ENCODE data around the gene TMPRSS2. TPM values are rescaled to one million over a fixed set of nuclear protein-coding genes. Genes with fewer than 3 reads are reported as not detected.

The TMPRSS2 gene
- total RNA-seq, 1 donor from 2014 or later = 0.99 TPM

- no peaks in the 10 kb centered on the region for H3K9me3 ChIP-seq (ENCODE audit: low read depth)
- no peaks in the 10 kb centered on the region for H3K4me1 Mint-ChIP-seq
- no peaks in the 10 kb centered on the region for H3K27me3 ChIP-seq
- no peaks in the 10 kb centered on the region for H3K36me3 ChIP-seq
- TF ChIP-seq EZH2phosphoT487 (IDR thresholded peaks at IDR 0.05) = no peak
- no peak for TF ChIP-seq EZH2 (IDR thresholded peaks at IDR 0.05)
- TF ChIP-seq CTCF (IDR thresholded peaks at IDR 0.05) = no peak
- H3K4me1 ChIP-seq = no peaks in the 10 kb centered on the region
- DNase-seq (ENCODE audit: low spot score) = no peak
- no peak overlapping the region for H3K27ac ChIP-seq
- no peaks in the 10 kb centered on the region for H3K9me3 Mint-ChIP-seq
- H3K4me2 ChIP-seq = no peak overlapping the region
- H3F3A ChIP-seq (ENCODE audit: low read depth) = no peaks in the 10 kb centered on the region
- H3K4me3 ChIP-seq = no peak overlapping the region
- no peak overlapping the region for H3K4me3 Mint-ChIP-seq
- no peak overlapping the region for H3K27ac Mint-ChIP-seq
- H4K20me1 ChIP-seq (ENCODE audit: low read depth) = no peaks in the 10 kb centered on the region
- H3K27me3 Mint-ChIP-seq (ENCODE audit: insufficient read depth, low read depth) = peaks cover 3% of the 10 kb centered on the region
- H3K36me3 Mint-ChIP-seq = no peaks in the 10 kb centered on the region
- no peak overlapping the region for H2AFZ ChIP-seq (replicated peaks)
- H3K9ac ChIP-seq = no peak overlapping the region
- no peaks in the 10 kb centered on the region for H3K79me2 ChIP-seq (ENCODE audit: low read depth)
Measured at GRCh38 chr21:41523175-41523574, 15.2 kb upstream of the TMPRSS2 start.

DNA sequence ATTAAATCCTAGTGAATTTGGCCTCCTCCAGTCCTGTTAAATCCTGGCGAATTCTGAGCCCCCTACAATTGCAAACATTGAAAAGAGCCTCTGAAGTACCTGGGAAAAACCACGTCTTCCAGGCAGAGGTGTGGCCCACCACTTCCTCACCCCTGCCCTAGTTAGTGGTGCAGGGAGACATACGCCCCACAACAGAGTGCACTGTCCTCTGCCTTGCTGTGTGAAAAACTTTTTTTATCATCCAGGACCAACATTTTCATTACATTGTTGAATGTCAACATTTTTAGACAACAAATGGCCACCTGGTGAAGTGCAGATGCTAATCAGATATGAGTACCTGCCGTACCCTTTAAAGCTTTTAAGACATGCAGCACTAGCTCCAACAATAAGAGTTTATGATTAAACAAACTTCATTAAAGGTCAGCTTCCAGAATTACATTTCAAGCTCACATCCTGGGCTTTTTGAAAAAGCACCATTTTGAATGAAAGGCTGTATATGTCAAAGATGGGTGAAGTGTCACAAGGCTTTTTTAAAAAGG lies 13.6 kb upstream of the TMPRSS2 start:
- Histone ChIP-seq H3K9me3 (ENCODE audit: low read depth) (no peaks in the 10 kb centered on the region), H2AFZ (replicated peaks) (no peak overlapping the region), H3K79me2 (ENCODE audit: low read depth) (no peaks in the 10 kb centered on the region), H3K4me2 (no peak overlapping the region), H4K20me1 (ENCODE audit: low read depth) (no peaks in the 10 kb centered on the region), H3K4me3 (no peak overlapping the region), H3F3A (ENCODE audit: low read depth) (no peaks in the 10 kb centered on the region), H3K36me3 (no peaks in the 10 kb centered on the region), H3K4me1 (no peaks in the 10 kb centered on the region), H3K9ac (no peak overlapping the region), H3K27ac (no peak overlapping the region), H3K27me3 (no peaks in the 10 kb centered on the region)
- peaks cover 2% of the 10 kb centered on the region for H3K9me3 Mint-ChIP-seq
- H3K27me3 Mint-ChIP-seq (ENCODE audit: insufficient read depth, low read depth) = no peaks in the 10 kb centered on the region
- TF ChIP-seq CTCF (IDR thresholded peaks at IDR 0.05) = no peak
- TF ChIP-seq EZH2 (IDR thresholded peaks at IDR 0.05) = no peak
- no peak for TF ChIP-seq EZH2phosphoT487 (IDR thresholded peaks at IDR 0.05)
- H3K27ac Mint-ChIP-seq = no peak overlapping the region
- no peaks in the 10 kb centered on the region for H3K4me1 Mint-ChIP-seq
- no peaks in the 10 kb centered on the region for H3K36me3 Mint-ChIP-seq
- no peak for DNase-seq (ENCODE audit: low spot score)
- H3K4me3 Mint-ChIP-seq = no peak overlapping the region

- no peak for DNase-seq (ENCODE audit: low spot score)
- Histone ChIP-seq H3K27ac (no peak overlapping the region), H3K36me3 (no peaks in the 10 kb centered on the region), H2AFZ (replicated peaks) (no peak overlapping the region), H3K4me3 (no peak overlapping the region), H3F3A (ENCODE audit: low read depth) (no peaks in the 10 kb centered on the region), H4K20me1 (ENCODE audit: low read depth) (no peaks in the 10 kb centered on the region), H3K27me3 (no peaks in the 10 kb centered on the region), H3K9ac (no peak overlapping the region), H3K4me2 (no peak overlapping the region), H3K79me2 (ENCODE audit: low read depth) (no peaks in the 10 kb centered on the region), H3K9me3 (ENCODE audit: low read depth) (no peaks in the 10 kb centered on the region), H3K4me1 (no peaks in the 10 kb centered on the region)
- no peak for TF ChIP-seq CTCF (IDR thresholded peaks at IDR 0.05)
- no peak for TF ChIP-seq EZH2phosphoT487 (IDR thresholded peaks at IDR 0.05)
- TF ChIP-seq EZH2 (IDR thresholded peaks at IDR 0.05) = no peak
- Mint-ChIP-seq H3K27ac (no peak overlapping the region), H3K4me1 (no peaks in the 10 kb centered on the region), H3K36me3 (no peaks in the 10 kb centered on the region), H3K9me3 (peaks cover 10% of the 10 kb centered on the region), H3K4me3 (no peak overlapping the region), H3K27me3 (ENCODE audit: insufficient read depth, low read depth) (no peaks in the 10 kb centered on the region)
Measured at GRCh38 chr21:41520560-41521442, 12.8 kb upstream of the TMPRSS2 start.
